HG02870 (cell line): ENCODE data around the gene COL4A2.

Source experiments
- ATAC-seq: cut with Tn5 transposase; IDR thresholded peaks from one replicate; pipeline ENCODE4 v1.9.1; 2021; ENCODE audit warnings: mild to moderate bottlenecking, moderate library complexity; ENCODE audit not compliant: unreplicated experiment

Gene COL4A2

DNA sequence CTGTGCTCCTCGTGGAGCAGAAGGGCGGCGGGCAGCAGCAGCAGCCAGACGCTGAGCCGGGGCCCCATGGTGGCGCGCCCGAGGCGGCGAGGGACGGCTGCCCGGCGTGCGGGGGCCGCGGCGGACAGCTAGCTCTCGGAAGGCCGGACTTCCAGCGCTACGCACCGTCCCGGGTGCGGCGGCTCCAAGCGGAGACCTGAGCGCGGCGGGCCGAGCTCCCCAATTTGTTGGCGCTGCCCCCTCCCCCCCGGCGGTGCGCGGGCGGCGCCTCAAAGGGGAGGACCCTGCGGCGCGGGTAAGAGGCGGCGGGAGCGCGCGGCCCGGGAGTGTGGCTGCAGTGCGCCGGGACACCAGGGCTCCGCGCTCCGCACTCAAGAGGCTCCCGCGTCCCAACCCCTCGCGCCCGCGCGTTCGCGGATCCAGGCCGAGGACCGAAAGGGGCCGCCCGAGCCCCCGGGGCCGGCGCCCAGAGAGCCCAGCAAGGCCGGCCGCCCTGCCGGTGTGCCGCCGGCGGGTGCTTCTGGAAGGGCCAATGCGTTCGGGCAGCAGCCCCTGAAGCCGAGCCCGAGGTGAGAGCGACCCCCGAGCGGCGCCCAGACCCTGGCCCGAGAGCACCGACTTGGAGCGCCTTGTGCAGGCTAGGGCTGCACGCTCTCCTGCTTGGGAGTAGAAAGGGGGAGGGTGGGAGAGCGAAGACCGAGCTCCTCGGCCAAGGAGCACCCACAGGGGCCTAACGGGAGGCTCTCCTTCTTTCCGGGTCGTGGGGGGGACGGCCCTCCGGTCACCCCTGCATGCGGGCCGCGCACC is at the start of gene COL4A2, which contains the start of gene COL4A1:
COL4A2 (plus strand) TSS at position 325 of the 807 bp plus-strand sequence. CDS start 620 bp downstream, outside the sequence.
COL4A1 (minus strand) TSS at position 198 of the 807 bp plus-strand sequence; CDS start at position 68, 130 bp downstream.
- no peak for ATAC-seq

DNA sequence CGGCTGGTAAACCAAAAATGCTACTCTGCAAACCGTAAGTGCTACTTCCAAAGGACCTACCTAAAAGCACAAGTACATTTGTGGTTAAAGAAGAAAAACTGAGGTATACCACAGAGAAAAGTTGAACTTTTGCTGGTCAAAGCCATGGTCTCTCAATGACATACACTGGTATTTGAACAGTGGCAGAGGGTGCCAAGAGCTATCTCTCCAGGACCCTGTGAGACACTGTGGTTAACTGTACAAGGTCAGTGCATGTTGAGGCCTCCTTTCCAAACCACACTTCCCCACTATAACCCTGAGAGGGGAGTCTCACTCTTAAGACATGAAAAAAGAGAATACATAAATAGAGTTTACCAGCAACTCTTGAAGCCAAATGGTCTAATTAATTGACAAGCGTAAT is 49.7 kb upstream of the COL4A2 start:
- ATAC-seq = no peak

DNA sequence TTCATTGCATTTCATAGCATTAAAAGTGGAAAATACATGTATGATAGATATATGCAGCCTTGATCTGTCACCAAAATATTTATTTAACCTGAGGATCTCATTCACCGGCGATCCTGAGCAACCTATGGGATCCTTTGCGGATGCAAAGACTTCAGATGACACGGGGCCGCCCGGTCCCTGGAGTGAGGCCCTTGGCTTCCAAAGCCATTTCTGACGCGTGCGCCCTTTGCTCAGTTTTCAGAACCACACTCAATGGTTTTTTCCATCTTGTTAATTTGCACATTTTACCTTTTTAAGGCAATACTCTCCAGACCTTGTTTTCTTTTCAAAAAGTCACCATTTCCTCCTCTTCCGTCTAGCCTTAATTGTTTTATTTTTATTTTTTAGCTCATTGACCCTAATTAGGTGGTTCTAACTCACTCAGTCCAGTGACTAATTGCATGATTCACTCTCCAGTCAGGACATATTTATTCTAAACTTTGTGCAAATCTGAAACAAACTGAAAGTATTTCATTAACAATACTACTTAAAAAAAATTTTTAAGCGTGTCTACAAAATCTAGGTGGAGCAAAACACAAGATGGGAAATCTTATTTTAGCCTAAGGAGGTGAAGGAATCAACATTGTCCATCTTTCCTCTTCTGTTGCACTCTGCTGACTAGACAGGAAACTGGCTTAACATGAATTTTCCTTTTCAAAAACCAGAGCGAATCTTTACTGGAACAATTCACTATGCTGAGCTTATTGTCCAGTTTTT is 48.0 kb upstream of the COL4A2 start:
- no peak for ATAC-seq

DNA sequence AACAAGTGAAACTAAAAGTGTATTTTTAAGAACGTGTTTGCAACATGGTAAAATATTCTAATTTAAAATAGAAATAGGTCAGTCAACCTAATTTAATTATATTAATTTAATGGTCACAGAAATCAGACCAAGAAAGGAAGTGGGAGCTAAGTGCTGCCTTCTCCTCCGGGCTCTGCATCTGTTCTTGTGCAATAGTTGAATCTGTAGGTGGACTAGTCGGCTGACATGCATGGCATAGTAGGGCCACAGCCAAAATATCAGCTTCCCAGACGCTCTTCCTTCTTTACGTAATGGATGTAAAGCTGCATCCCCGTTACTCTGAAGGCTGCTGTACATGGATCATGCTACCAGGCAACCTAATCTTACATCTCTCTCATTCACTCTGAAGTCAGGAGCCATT is 47.4 kb upstream of the COL4A2 start:
- ATAC-seq = no peak

DNA sequence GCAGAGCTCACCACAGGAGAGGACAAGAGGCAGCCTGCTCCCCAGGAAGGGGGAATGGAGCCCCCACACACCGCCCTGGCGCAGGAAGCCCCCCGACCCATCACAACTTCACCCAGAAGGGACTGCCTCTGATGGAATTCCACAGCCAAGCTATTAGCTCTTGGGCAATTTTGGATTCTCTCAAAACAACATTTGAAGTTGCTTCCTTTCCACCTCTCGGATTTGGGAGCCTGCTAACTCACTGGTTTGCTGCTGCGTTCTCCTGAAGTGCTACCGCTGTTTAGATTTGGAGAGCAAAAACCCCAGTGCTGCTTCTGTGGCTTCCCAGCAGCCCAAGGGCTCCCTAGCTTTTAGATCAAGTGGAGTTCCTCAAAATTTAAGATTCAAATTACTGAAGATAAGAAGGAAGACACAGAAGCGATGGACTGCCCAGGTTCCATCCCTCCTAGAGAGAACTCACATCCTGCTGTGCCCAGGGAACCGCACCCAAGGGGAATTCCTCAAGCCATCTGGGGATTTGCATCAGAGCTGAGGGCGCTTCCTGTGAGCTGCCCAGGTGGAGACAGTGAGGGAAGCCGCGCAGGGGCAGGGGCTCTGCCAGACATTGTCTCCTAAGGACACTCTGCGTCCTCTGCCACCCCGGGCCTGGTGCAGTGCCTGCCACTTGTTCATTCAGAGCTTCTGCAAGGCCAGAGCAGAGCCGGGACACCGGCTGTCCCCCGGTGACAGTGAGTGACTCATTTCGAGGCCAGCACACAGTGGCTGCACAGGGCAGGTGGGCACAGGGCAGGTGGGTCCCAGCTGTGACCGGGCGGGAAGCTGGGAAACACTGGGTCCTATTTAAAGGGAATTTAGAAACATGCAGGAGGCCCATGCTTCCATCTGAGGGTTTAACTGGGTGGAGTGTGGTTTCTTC is 45.7 kb upstream of the COL4A2 start:
- ATAC-seq = no peak

DNA sequence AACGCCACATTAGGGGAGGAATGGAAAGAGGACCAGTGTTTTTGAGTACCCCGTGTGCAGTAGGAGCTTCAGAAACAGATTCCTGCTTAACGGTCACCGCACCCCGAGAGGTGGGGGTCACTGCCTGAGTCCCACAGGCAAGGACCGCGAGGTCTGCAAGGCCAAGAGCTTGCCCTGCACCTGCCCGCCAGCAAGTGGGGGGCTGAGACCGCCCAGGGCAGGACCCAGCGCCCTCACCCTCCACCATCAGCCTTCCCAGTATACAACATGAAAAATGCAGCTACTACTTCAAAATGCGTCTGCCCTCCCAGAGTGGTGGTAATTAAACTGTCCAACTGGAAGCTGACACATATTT is 45.0 kb upstream of the COL4A2 start:
- ATAC-seq = no peak

DNA sequence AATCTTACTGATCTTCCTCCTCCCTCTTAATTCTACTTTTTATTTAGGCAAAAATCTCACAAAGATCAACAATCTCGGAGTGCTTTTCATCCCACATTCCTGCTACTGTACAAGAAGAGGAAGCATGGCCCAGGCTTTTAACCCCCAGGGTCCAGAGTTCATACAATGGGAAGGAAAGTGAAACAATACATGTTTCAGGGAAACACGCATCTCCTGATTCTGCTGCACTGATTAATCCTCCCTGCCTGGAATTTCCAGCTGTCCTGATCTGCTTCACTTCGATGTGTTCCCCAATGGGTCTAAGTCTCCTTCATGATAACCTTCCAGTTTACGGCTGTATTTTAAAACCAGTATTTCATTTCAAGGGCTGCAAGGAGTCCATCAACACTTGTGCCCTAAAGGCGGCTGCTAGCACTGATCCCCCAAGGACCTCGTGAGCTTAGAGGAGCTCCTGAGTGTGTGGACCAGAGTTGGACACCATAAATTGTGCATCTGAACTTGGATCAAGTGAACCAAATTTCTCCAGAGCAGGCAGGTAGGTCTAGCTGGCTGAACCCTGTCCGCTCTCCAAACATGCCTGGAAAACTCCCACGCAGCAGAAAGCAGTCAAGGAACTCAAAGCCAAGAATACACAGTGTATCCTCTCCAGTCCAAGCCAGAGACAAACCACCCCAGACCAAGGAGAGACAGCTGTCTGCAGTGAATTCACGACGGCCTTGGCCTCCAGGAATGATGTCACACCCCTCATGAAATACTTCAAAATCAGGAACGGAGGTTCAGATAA is 44.4 kb upstream of the COL4A2 start:
- no peak for ATAC-seq

DNA sequence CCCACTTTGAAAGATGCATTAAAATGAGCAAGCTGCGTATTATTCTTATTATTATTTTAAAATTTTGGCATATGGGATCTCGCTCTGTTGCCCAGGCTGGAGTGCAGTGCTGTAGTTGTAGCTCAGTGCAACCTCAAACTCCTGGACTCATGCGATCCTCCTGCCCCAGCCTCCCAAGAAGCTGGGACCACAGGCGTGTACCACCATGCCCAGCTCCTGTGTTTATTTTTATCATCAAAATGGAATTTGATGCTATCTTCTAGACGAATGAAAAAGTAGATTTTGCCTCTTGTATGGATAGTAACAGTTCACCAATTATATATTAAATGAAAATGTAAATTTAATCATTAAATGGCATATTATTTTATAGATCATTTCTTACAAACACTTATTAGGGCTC is 43.7 kb upstream of the COL4A2 start:
- no peak for ATAC-seq

DNA sequence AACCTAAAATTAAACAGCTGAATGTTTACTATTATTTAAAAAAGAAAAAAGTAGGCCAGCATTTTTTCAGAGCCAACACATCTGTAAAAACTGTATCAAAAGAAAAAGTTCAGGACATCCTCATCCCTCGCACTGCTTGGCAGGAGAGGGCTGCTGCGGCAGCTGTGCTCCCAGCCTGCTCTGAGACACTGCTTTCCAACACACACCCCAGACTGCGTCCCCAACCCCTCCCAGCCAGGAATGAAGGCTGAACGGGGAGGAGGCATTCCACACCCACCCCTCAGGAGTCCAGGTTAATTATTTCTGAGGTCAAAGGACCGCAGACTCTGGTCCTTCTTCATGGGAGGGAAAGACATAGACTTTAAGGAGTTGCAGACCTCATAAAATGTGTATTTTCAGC is 43.2 kb upstream of the COL4A2 start:
- ATAC-seq = no peak

DNA sequence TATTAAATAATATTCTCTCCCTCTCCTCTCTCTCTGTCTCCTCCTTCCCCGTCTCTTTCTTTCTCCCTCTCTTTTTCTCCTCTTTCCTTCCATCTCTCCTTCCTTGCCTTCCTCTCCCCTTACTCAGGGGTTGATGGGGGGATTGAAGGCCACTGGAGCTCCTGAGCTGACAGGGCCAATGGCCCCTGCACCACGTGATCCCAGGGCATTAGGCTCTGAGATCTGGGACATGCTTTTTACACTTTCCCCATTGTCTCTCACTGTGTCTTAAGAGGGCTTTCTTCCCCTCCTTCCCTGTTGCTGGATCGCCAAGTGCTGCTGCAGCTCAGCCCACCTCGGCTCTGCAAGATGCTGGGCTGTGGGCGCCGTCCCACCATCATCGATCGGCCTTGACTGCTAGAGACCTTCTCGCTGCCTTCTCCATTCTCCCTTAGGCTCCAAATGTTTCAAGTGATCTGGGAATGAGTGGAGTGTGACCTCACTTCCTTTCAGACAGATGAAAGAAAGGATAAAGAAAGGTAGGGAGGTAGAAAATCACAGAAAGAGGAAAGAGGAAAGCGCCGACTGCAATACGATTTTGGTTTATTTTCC is 42.3 kb upstream of the COL4A2 start:
- no peak for ATAC-seq

DNA sequence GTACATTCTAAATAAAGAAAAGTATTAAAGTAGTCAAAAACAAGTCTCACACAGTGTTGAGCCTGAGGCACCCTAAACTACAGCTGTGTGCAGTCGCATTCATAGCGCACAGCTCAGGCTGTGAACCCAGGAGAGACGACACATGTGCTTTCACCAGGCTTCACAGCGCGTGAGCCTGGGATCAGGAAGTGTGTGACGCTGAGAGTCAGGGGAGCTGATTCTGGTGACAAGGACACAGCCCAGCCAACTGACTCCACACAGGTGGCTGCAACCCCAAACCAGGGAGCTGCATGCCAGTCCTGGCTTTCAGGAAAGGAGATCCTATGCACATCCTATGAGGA is 41.8 kb upstream of the COL4A2 start:
- ATAC-seq = no peak

DNA sequence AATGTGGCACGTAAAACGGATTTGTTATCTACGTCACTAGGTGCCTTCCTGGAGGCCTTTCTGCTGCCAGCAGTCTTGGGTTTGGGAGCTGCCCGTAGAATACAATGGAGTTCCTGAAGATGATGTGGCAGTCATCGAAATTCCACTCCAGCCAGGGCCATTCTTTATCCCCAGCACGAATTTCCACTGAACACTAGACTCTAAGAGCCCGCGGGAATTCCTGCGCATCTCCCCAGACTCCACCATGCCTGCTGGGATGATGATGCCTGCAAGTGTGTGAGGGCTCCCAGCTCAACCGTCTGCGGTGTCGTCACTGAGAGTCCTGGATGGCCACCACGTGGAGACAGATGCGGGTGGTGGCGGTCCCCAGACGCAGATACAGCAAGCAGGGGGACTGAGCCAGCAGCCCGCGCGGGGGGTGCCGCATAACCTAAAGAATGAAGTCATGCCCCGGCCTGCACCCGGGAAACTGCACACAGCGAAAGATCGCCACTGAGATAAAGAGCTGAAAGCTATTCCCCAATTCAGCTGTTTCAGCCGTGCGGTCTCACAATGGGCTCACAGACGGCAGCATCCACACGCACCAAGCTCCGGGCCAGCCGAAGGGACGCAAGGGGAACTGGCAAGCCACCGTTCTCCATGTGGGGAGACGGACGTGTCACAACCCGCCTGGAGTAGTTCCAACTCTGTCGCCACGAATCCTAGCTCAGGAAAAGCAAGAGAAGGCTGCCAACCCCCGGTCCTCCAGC is 41.2 kb upstream of the COL4A2 start:
- ATAC-seq = no peak

DNA sequence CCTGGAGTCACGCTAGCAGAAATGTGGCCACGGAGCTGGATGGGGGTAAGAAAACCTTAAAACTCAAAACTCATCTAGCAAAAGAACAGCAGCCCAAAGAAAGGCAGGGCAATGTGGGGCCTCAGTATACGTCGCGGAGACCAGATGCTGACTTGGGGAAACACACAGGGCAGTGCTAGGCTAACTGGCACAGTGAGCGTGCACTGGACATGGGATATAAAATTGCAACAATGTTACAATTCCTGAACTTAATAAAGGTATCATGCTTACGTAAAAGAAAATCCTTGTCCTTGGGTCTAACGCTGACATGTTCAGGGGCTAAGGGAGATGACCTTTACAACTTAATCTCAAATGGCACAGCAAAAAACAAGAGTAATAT is 40.7 kb upstream of the COL4A2 start:
- no peak for ATAC-seq

DNA sequence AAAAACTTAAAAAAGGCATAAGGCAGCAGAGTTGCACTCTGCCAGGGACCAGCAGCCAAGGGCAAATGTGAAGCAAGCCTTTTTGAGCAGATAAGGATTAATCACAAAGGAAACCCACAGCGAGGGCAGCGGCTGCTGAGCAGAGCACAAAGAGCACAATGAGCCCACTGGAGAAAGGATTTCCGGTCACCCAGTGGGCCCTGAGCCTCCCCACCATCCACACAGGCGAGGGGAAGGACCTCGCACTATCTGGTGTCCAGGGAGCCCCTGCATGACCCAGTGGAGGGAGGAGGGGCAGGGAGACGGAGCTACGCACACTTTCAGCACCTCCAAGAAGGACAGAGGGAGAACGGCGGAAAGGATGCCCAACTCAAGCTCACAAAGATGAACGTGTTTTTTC is 40.1 kb upstream of the COL4A2 start:
- ATAC-seq = no peak

DNA sequence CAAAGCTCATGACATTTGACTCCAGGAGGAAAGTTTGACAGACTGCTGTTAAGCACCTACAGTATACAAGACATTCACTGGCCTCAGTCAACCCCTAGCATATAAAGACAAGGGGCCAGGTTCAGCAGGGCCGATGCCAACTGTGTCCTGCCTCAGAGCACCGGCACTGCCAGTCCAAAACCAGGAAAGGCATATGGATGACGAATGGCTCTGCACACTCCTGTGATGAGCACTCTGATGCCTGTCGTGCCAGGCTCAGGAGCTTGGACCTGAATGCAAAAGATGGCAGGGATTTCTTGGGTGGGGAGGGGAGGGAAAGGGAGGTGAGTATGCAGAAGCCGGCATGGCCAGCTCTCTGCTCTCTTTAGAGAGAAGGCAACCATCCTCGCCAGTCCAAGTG is 39.0 kb upstream of the COL4A2 start:
- ATAC-seq = no peak

DNA sequence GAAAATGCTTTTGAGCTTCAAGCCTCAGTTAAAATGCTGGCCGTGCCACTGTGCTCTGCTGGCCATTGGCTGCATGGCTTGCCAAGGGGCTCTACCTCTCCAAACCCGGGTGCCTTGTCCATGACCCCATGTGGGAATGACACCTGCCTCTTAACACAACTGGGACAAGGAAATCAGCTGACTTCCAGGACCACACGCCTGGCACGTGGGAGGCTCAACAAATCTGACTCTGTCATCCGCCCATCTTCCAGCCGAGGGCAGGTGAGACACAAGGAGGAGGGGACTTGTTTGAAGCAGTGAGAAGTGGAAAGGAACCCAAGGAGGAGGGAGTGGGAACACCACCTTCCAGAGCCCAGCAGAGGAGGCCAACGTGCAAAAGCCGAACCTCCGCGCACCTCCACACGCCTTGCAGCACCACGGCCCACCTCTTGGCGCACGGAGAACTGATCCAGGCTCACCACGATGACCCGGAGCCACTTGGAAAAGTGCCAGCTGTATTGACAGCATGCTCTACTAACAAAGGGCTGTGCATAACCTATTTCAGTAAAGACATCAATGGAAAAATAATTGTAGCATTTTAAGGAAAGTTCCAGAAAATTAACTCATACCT is 38.4 kb upstream of the COL4A2 start:
- ATAC-seq = no peak

DNA sequence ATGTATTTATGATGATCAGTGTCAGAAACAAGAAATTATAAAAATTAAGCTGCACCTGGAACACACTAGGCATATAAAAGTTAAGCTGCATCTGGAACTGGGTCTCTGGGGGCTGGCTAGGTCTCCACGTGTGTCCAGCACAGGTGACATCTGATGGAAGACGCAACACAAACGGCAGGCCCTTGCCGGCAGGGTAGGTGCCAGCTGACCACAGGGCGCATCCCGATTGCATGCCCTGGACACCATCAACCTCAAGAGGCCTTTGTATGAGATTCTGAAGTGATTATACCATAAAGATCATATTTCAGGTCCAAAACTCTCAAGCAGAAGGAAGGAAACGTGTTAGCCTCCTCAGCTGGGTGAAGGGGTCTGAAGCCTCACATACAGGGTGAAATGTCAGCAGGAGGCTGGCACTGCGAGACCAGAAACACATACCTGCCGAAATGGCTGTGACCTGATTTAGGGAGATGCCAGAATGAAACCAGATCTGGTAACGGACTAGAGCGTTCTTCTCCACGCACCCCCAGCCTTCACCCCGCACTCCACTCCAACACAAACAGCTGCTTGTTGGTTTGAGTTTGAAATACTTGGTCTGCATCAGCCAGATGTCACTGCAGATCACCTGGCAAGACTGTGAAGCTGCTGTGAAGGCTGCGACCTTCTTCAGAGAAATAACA is 37.4 kb upstream of the COL4A2 start:
- ATAC-seq = no peak

DNA sequence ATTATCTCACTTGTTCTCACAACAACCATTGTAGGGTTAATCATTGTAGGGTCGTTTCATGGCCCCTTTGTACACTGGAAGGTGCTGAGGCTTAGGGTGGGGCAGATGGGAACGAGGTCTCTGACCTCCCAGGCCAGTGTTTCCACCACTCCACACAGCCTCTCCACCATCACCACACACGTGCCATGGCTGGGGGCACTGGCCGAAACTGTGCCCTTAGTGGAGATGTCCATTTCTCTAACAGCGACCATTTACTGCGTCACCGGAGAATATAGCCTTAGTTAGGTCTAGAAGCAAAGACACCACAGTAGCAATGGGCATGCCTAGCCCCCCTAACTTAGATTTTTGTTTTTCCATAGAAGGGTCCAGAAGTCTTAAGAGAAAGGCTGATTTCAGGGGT is 36.6 kb upstream of the COL4A2 start:
- no peak for ATAC-seq

DNA sequence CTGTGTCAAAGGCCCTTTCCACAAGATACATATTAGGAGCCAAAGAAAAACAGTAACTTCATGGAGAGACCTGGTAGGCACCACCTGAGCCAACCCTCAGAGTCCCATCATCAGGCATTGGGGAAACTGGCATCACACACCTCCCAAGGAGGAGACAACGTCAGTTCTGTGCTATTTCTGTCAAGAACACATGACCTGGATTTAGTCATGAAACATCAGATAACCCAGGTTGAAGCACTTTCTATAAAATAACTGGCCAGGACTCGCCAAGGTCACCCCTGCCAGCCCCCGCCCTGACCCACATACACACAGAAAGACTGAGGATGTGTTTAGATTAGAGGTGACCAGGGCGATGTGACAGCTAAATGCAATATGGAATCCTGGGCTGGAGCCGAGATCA is 35.8 kb upstream of the COL4A2 start:
- no peak for ATAC-seq
